COLO668 (cell line): Measurements from ENCODE around the gene NKAIN1.
"Not testable (repeated sequence)": the region's sequence is repeated elsewhere in the genome, so short reads cannot be mapped to it uniquely, and the experiment has no call there.

Experiments
- DNase-seq: peaks from one replicate; lab custom pipeline; 2025; ENCODE audit not compliant: unreplicated experiment; lab: John Stamatoyannopoulos, UW

The NKAIN1 gene

DNA sequence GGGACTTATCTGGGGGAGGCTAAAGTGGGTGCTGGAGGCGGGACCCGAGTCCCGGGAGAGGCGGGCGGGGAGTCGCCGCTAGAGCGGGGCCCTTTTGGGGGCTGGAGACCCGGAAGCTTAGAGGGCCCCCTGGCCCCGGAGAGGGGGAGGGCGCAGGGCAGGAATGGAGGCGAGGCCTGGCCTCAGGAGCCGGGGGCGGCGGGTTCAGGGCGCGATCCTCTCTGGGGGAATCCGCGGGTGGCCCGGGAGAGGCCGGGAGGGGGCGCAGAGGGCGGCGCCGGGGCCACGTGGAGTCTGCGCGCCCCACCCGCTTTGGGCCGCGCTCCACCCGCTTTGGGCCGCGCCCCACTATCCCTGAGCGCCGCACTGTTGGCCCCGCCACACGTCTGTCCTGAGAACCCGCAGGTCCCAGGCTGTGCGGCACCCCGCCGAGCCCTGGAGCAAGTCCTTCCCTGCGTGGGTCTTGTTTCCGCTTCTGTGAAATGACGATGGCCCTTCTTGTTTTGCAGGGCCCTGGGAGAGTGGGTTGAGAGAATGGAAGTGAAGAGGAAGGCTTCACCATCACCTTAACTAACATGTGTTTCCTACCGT is 84.4 kb downstream of the NKAIN1 start:
- DNase-seq: peak; percentile 74

DNA sequence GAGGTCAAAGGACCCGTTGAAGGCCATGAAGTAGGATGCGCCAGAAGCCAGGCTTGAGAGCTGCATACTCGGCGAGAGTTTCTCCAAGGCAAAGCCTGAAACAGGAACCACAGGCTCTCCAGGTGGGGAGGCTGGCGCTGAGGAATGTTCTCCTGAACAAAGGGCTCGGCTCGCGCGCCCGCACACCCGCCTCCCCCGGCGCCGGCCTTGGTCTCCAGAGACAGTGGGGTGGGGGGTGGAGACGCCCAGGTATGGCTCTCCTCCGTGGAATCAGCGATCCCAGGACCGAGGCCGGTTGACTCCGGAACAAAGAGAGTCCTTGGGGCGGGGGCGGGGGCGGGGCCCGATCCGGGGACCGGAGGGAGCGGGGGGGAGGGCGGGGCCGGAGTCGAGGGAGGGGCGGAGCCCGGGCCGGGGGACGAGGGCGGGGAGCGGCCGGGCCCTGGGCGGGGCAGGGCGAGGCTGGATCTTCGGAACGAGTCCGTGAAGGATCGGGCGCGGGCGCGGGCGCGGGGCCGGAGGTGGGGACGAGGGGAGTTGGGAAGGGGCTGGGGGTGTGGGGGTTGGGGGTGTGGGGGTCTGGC is 85.0 kb downstream of the NKAIN1 start:
- peak; percentile 91 for DNase-seq

DNA sequence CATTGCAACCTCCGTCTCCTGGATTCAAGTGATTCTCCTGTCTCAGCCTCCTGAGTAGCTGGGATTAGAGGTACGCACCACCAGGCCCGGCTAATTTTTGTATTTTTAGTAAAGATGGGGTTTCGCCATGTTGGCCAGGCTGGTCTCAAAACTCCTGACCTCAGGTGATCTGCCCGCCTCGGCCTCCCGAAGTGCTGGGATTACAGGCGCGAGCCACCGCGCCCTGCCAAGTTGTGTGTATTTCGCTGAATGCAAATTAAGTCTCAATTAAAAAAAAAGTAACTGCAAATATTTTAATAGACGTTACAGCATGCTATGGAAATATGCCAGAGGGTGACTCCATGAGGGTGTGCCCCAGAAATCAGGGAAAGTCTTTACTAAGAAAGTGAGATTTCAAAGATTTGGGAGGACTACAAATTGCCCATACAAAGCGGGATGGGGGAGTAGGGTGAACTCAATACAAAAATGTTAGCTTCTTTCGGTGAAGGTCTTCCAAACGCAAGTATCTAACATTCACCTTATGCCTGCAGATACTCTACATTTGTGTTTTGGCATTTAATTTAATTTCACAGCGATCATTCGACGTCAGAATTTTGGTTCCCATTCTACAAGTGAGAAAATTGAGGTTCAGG is 85.6 kb downstream of the NKAIN1 start:
- DNase-seq: no peak

DNA sequence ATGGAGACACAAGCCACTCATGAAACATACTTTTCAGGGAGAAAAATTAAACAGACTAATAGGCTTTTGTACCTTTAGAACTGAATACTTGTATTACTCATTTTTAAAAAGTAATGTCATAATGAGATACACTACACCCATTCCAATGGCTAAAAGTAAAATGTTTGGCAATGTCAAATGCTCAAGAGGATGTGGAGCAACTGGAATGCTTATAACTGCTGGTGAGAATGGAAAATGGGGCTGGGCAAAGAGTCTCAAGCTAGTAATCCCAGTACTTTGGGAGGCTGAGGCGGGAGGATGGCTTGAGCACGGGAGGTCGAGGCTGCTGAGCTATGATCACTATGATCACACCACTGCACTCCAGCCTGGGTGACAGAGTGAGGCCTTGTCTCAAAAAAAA is 86.3 kb downstream of the NKAIN1 start:
- DNase-seq: no peak

DNA sequence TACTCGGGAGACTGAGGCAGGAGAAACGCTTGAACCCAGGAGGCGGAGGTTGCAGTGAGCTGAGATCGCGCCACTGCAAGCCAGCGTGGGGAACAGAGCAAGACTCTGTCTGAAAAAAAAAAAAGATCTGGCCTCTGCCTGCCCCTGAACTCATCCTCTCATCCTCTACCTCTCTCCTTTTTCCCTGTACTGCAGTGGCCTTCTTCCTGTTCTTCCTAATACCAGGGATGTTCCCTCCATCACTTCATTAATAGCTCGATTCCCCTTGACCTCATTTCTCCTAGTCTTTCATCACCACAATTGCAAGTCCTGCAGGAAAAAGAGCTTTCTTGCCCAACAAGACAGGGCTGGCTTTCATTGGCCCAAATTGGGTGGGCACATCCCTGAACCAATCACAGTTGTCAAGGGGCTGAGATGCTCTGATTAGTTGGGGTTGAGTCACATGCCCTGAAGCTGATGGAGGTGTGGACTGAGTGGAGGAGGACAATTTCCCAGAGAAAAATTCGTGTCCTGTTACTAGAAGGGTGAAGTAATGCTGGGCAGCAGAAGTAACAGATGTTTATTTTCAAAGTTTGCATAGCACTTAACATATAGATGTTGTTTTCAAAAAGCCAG is 87.4 kb downstream of the NKAIN1 start:
- no peak for DNase-seq

DNA sequence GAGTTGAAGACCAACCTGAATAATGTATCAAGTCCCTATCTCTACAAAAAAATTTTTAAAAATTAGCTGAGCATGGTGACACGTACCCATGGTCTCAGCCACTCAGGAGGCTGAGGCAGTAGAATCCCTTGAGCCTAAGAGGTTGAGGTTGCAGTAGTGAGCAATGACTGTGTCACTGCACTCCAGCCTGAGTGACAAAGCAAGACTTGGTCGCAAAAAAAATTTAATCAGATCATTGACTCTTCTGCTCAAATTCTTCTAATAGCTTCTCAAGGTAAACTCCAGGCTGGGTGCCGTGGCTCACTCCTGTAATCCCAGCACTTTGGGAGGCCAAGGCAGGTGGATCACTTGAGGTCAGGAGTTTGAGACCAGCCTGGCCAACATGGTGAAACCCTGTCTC is 88.3 kb downstream of the NKAIN1 start:
- no peak for DNase-seq

DNA sequence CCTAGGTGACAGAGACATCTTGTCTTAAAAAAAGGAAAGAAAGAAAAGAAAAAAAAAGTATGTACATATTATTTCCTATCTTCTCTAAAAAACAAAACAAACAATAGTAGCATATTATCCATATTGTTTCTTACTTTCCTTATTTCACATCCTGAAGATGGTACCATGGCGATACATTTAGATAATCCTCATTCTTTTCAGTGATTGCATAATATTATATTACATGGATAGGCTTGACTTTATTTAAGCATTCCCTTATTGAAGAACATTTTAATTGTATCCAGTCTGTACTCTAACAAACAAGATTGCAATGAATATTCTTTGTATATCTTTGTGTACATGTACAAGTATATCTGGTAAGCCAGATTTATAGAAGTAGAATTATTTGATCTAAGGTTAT is 91.3 kb downstream of the NKAIN1 start:
- DNase-seq: no peak

DNA sequence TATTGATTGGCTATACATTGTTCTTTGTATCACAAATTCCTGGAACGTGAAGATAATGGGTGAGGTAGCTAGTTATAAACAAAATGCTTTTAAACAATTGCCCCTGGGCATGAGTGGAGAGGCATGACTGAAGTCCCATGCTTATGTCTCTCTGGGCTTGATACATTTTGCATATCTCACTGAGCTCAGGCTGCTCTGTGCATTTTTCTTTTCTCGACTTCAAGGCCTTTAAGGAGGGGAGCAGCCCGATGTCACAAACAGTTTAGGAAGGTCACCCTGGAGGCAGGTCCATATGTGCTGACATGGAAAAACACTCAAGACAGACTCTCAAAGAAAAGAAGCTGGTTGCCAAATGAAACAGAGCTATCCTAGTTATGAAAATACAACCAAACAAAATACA is 94.0 kb downstream of the NKAIN1 start:
- no peak for DNase-seq

DNA sequence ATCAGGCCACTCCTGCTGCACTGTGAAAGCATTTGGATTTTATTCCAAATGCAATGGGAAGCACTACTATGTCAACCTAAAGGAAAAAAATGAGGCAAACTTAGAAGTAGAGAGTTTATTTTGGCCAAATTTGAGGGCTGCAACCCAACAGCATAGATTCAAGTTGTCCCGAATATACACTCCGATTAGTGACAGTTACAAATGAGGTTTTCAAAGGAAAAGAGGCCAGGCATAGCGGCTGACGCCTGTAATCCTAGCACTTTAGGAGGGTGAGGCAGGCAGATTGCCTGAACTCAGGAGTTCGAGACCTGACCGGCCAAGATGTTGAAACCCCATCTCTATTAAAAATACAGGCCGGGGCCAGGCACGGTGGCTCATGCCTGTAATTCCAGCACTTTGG is 95.2 kb downstream of the NKAIN1 start:
- no peak for DNase-seq

DNA sequence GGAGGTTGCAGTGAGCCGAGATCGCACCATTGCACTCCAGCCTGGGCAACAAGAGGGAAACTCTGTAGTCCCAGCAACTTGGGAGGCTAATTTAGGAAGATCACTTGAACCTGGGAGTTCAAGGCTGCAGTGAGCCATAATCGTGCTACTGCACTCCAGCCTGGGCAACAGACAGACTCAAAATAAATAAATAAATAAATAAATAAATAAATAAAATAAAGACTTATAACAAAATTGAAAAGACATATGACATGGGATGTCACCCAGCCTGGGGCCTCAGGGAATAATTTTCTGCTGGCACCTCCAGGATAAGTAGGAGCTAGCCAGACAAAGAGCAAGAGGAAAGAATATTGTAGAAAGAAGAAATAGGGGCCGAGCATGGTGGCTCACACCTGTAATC is 96.2 kb downstream of the NKAIN1 start:
- no peak for DNase-seq

DNA sequence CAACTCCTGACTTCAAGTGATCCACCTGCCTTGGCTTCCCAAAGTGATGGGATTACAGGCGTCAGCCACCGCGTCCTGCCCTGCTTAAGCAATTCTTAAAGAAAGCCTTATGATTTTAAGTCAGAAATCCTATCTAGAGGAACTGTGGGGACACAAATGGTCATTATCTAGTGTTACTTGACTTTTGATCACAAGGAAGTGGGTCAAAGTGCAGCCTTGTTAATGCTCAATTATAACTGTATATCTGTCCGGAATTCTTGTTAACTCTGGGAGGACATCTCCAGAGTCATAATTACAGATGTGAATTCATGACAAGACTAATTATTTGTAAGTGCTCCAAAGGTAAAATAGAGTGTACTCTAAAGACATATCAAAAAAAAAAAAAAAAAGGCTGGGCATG is 97.3 kb downstream of the NKAIN1 start:
- no peak for DNase-seq

DNA sequence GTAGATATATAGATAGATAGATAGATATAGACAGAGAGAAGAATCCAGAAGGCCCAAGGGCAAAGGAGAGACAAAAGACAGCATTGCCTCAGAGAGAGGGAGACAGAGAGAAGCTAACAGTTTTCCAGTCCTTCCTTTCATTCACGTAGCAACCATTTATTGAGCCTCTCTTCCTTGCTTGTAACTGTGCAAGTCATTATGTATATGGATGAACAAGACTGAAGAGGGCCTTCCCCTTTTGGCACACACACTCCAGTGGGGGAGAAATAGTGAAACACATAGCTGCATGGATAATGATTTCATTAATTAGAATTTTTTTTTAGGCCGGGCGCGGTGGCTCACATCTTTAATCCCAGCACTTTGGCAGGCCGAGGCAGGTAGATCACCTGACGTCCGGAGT is 99.4 kb downstream of the NKAIN1 start:
- no peak for DNase-seq

DNA sequence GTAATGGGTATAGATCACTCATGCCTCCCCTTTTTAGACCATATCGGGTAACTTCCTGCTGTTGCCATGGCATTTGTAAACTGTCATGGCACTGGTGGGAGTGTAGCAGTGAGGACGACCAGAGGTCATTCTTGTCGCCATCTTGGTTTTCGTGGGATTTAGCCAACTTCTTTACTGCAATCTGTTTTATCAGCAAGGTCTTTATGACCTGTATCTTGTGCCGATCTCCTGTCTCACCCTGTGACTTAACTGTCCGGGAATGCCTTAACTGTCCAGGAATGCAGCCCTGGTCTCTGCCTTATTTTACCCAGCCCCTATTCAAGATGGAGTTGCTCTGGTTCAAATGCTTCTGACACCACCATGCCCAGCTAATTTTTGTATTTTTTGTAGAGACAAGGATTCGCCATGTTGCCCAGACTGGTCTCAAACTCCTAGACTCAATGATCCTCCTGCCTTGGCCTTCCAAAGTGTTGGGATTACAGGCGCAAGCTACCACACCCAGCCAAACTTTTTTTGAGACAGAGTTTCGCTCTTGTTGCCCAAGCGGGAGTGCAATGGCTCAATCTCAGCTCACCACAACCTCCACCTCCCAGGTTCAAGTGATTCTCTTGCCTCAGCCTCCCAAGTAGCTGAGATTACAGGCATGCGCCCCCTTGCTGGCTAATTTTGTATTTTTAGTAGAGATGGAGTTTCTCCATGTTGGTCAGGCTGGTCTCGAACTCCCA is 100.7 kb downstream of the NKAIN1 start:
- DNase-seq: not testable (repeated sequence)

DNA sequence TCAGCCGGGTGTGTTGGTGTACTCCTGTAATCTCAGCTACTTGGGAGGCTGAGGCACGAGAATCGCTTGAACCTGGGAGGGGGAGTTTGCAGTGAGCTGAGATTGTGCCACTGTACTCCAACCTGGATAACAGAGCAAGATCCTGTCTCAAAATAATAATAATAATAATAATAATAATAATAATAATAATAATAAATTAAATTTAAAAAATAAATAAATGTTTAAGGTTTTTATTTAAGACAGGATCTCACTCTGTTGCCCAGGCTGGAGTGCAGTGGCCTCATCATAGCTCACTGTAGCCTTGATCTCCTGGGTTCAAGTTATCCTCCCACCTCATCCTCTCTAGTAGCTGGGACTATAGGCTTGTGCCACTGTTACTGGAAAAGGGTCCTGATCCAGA is 101.8 kb downstream of the NKAIN1 start:
- DNase-seq: not testable (repeated sequence)

DNA sequence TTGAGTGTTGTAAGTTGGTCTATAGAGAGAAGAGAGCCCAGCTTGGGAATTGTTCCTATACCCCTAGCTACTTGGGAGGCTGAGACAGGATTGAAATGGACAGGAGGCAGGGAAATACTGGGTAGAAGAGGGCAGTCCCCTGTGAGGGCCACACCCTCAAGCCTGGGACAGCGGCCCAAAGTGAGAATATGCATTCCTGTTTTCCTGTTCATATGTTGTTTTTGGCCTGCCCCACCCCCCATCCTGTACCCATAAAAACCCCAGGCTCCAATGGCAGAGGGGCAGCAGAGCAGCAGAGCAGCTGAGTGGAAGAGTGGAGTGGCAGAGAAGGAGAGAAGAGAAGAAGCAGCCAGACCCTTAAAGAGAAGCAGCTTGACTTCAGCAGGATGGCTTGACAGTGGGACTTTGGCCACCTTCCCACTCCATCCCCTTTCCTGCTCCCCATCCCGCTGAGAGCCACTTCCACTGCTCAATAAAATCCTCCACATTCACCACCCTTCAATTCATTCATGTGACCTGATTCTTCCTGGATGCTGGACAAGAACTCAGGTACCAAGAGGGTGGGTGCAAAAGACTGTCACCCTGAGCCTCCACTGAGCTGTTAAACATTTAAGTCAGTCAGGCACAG is 103.6 kb downstream of the NKAIN1 start:
- DNase-seq: no peak

DNA sequence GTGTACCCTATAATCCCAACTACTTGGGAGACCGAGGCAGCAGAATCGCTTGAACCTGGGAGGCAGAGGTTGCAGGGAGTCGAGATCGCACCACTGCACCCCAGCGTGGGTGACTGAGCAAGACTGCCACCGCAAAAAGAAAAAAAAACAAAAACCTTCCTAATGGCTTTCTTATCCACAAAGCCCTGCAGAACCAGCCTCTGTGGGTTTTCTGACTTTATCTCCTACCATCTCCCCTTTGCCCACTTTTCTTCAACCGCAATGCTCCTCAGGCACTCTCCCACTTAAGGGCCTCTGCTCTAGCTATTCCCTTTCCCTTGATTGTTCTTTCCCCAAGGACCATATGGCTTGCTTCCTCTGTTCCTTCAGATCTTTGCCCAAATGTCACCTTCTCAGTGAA is 106.3 kb downstream of the NKAIN1 start:
- no peak for DNase-seq
